Lower leg skin (tissue), 3 donors: ENCODE results near the gene PUDP.

Source experiments
- POLR2A ChIP-seq, 2 donors: fragments of 450-650 bp; IDR thresholded peaks; one replicate each; pipeline ENCODE4 v1.6.1; 2016 to 2017; ENCODE audit warnings: antibody characterized with exemption in 2 of 2, mild to moderate bottlenecking in 1 of 2, moderate library complexity in 1 of 2
- TF ChIP-seq, protein P1 (sequence below), 3 donors: fragments of 450-650 bp; IDR thresholded peaks; one replicate each; pipeline ENCODE4 v1.5.1; 2016; ENCODE audit warnings: antibody characterized with exemption in 3 of 3, mild to moderate bottlenecking in 3 of 3, moderate library complexity in 2 of 3

DNA sequence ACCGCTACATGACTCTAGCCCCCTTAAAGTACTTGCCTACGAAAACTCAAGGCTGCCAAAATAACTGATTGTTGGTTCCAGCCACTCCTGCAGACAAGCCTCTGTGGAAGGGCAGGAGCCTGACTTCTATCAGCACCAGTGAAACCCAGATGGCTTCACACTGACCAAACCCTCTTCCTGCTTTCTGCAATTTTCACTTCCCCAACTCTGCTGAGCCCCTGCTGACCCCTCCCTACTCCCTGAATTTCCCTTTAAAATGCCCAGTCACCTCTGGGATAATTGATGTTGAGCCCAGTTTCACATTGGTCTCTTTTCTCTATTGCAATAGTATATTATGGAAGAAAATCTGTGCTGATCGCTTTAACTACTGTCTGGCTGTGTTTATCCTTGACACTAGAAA is 62.1 kb downstream of the PUDP start:
- TF ChIP-seq, protein P1, sequence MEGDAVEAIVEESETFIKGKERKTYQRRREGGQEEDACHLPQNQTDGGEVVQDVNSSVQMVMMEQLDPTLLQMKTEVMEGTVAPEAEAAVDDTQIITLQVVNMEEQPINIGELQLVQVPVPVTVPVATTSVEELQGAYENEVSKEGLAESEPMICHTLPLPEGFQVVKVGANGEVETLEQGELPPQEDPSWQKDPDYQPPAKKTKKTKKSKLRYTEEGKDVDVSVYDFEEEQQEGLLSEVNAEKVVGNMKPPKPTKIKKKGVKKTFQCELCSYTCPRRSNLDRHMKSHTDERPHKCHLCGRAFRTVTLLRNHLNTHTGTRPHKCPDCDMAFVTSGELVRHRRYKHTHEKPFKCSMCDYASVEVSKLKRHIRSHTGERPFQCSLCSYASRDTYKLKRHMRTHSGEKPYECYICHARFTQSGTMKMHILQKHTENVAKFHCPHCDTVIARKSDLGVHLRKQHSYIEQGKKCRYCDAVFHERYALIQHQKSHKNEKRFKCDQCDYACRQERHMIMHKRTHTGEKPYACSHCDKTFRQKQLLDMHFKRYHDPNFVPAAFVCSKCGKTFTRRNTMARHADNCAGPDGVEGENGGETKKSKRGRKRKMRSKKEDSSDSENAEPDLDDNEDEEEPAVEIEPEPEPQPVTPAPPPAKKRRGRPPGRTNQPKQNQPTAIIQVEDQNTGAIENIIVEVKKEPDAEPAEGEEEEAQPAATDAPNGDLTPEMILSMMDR (IDR thresholded peaks at IDR 0.05): no peak
- TF ChIP-seq POLR2A (IDR thresholded peaks at IDR 0.05): no peak
